Transverse colon (tissue), 3 donors: ENCODE results near the gene GNS.

Source experiments
- CTCF ChIP-seq, 5 experiments: fragments of 200-600 bp in 3 of 5; fragments of 450-650 bp in 2 of 5; sonication (generic) in 3 of 5; IDR thresholded peaks; 1 replicate in 2 of 5; 2 replicates in 3 of 5; pipeline ENCODE4 v1.5.1; 2016 to 2017; ENCODE audit warnings: antibody characterized with exemption in 5 of 5, inconsistent platforms in 3 of 5, mild to moderate bottlenecking in 2 of 5, moderate library complexity in 1 of 5
- POLR2A ChIP-seq: fragments of 450-650 bp; IDR thresholded peaks from one replicate; pipeline ENCODE4 v1.6.1; 2016; ENCODE audit warnings: antibody characterized with exemption, mild to moderate bottlenecking, moderate library complexity

GRCh38 chr12:64756376-64756775 lies 2.8 kb downstream of the GNS start:
- no peak for TF ChIP-seq CTCF (IDR thresholded peaks at IDR 0.05)
- no peak for TF ChIP-seq POLR2A
